Natural killer cell (primary cell): ENCODE results near the gene DDIAS. TPM values are rescaled to one million over a fixed set of nuclear protein-coding genes. Genes with fewer than 3 reads are reported as not detected.

ENCODE experiments used
- ATAC-seq, 3 donors: fragments of 150-1000 bp in 2 of 3; fragments of 200-7000 bp in 1 of 3; cut with Tn5 transposase; 1 replicate in 1 of 3; 2 replicates in 2 of 3; pipeline ENCODE4 v1.10.0; 2021; ENCODE audit warnings: mild to moderate bottlenecking in 2 of 3, moderate library complexity in 2 of 3
- DNase-seq, 2 donors: peaks; one replicate each; pipeline versions ENCODE4 v3.0.0 to v3.0.0-alpha.2; 2013 to 2021; ENCODE audit warnings: mixed read lengths in 1 of 2
- H3K27ac ChIP-seq: one replicate; pipeline ENCODE4 v1.5.1; 2013; ENCODE audit warnings: mild to moderate bottlenecking, low read length
- H3K27me3 ChIP-seq: one replicate; pipeline ENCODE4 v1.6.1; 2013; ENCODE audit warnings: low read length; ENCODE audit not compliant: control insufficient read depth, insufficient read depth
- H3K36me3 ChIP-seq: one replicate; pipeline ENCODE4 v1.6.1; 2013; ENCODE audit warnings: low read length; ENCODE audit not compliant: control insufficient read depth, insufficient read depth
- H3K4me1 ChIP-seq: one replicate; pipeline ENCODE4 v1.6.1; 2013; ENCODE audit warnings: low read length; ENCODE audit not compliant: control insufficient read depth, insufficient read depth
- H3K4me3 ChIP-seq: one replicate; pipeline ENCODE4 v1.5.1; 2013; ENCODE audit warnings: low read length
- H3K9me3 ChIP-seq: one replicate; pipeline ENCODE4 v1.6.1; 2013; ENCODE audit warnings: low read length; ENCODE audit not compliant: control insufficient read depth, insufficient read depth
- H3K27ac Mint-ChIP-seq, 2 donors: one replicate each; pipeline ENCODE4 v1.8.0; 2022; ENCODE audit warnings: mild to moderate bottlenecking in 2 of 2, mixed read lengths in 2 of 2, moderate library complexity in 1 of 2
- H3K27me3 Mint-ChIP-seq, 2 donors: one replicate each; pipeline ENCODE4 v1.8.0; 2022; ENCODE audit warnings: low read depth in 2 of 2, mixed read lengths in 2 of 2
- H3K36me3 Mint-ChIP-seq: one replicate; pipeline ENCODE4 v1.8.0; 2022; ENCODE audit warnings: mixed read lengths
- H3K4me1 Mint-ChIP-seq, 2 donors: one replicate each; pipeline ENCODE4 v1.8.0; 2022; ENCODE audit warnings: mixed read lengths in 2 of 2
- H3K4me3 Mint-ChIP-seq: one replicate; pipeline ENCODE4 v1.8.0; 2022; ENCODE audit warnings: mild to moderate bottlenecking, moderate library complexity, mixed read lengths
- H3K9me3 Mint-ChIP-seq, 2 donors: one replicate each; pipeline ENCODE4 v1.8.0; 2022; ENCODE audit warnings: mixed read lengths in 2 of 2
- CTCF ChIP-seq: fragments of 200-600 bp; IDR thresholded peaks from one replicate; pipeline ENCODE4 v1.8.0; 2022; ENCODE audit warnings: antibody characterized with exemption
- WGBS: methylation state at CpG from one replicate; pipeline ENCODE4 v1.1.7; 2013; ENCODE audit warnings: missing lambda C conversion rate; ENCODE audit not compliant: insufficient coverage; 5-methylcytosine and 5-hydroxymethylcytosine counted together
- intact Hi-C: fragments of 100-400 bp; cut with micrococcal nuclease; formaldehyde crosslinking; loops from one replicate; pipeline ENCODE4 v1.14.2; 2022
- total RNA-seq, 4 donors: library from RNA; stranded (reverse); fragments of 120-200 nt in 1 of 4; gene quantifications; one replicate each; pipeline versions ENCODE4 v1.2.3 to v1.2.4, GENCODE V29; 2013 to 2022

Gene DDIAS
- total RNA-seq, 3 donors from 2014 or later (not counting 1 experiment from before 2014, with no cell fraction given), result 0.89 to 2.4 (median 1.8) TPM

GRCh38 chr11:82924522-82925224, 23.1 kb downstream of the DDIAS start:
- H3K27ac ChIP-seq, result no peak overlapping the region
- H3K9me3 ChIP-seq, result no peaks in the 10 kb centered on the region
- no peaks in the 10 kb centered on the region for H3K36me3 ChIP-seq
- H3K4me3 ChIP-seq, result no peak overlapping the region
- no peaks in the 10 kb centered on the region for H3K27me3 ChIP-seq
- Mint-ChIP-seq H3K27me3 (no peaks in the 10 kb centered on the region), H3K4me1 (peaks cover 22 to 29% of the 10 kb centered on the region in 2 donors), H3K4me3 (no peak overlapping the region), H3K9me3 (peaks cover 3 to 6% of the 10 kb centered on the region in 2 donors), H3K36me3 (peaks cover 7% of the 10 kb centered on the region), H3K27ac (no peak overlapping the region)
- H3K4me1 ChIP-seq, result peaks cover 3% of the 10 kb centered on the region
- DNase-seq, result no peak
- WGBS, result 89% methylated on average over 5 of the region's 5 CpGs
- no peak for TF ChIP-seq CTCF
- intact Hi-C loops, result loop anchor here (5.0 kb wide), 1 partner anchor 48 kb away; no protein-coding TSS in a partner anchor
- ATAC-seq, result no peak

- H3K27ac Mint-ChIP-seq, result peak overlapping the region; percentile 37 to 42
- H3K9me3 Mint-ChIP-seq, result no peaks in the 10 kb centered on the region
- TF ChIP-seq CTCF, result peak; percentile 93
- H3K36me3 Mint-ChIP-seq, result no peaks in the 10 kb centered on the region
- peak; percentile 73 to 98 (median 86) for ATAC-seq
- Histone ChIP-seq H3K4me3 (no peak overlapping the region), H3K9me3 (no peaks in the 10 kb centered on the region), H3K36me3 (no peaks in the 10 kb centered on the region), H3K27me3 (no peaks in the 10 kb centered on the region), H3K4me1 (no peaks in the 10 kb centered on the region), H3K27ac (no peak overlapping the region)
- H3K4me3 Mint-ChIP-seq, result no peak overlapping the region
- no peaks in the 10 kb centered on the region for H3K27me3 Mint-ChIP-seq
- peak in 1 of 2 donors; percentile 84 for DNase-seq
- intact Hi-C loops, result loop anchor here (1.0 to 5.0 kb wide), 2 partner anchors 21 to 45 kb away; no protein-coding TSS in a partner anchor
- peaks cover 6 to 14% of the 10 kb centered on the region in 2 donors for H3K4me1 Mint-ChIP-seq
These were observed 25.8 kb downstream of the DDIAS start for GRCh38 chr11:82927264-82927880.

GRCh38 chr11:82929121-82929520, 27.6 kb downstream of the DDIAS start:
- Mint-ChIP-seq H3K27me3 (no peaks in the 10 kb centered on the region), H3K4me1 (peaks cover 6 to 10% of the 10 kb centered on the region in 2 donors), H3K9me3 (no peaks in the 10 kb centered on the region), H3K27ac (no peak overlapping the region), H3K4me3 (no peak overlapping the region), H3K36me3 (no peaks in the 10 kb centered on the region)
- no peaks in the 10 kb centered on the region for H3K36me3 ChIP-seq
- intact Hi-C loops, result loop anchor here (5.0 kb wide), 1 partner anchor 43 kb away; no protein-coding TSS in a partner anchor
- no peaks in the 10 kb centered on the region for H3K27me3 ChIP-seq
- H3K9me3 ChIP-seq, result no peaks in the 10 kb centered on the region
- 97% methylated on average over 6 of the region's 10 CpGs for WGBS
- no peak overlapping the region for H3K4me3 ChIP-seq
- DNase-seq (no peak), ATAC-seq (no peak)
- H3K27ac ChIP-seq, result no peak overlapping the region
- no peak for TF ChIP-seq CTCF
- H3K4me1 ChIP-seq, result no peaks in the 10 kb centered on the region
